ENCODE results near the gene FAF1. TPM values are rescaled to one million over a fixed set of nuclear protein-coding genes. Genes with fewer than 3 reads are reported as not detected.

FAF1 gene
- total RNA-seq = 48.7 and 71.0 TPM in 2 replicates

DNA sequence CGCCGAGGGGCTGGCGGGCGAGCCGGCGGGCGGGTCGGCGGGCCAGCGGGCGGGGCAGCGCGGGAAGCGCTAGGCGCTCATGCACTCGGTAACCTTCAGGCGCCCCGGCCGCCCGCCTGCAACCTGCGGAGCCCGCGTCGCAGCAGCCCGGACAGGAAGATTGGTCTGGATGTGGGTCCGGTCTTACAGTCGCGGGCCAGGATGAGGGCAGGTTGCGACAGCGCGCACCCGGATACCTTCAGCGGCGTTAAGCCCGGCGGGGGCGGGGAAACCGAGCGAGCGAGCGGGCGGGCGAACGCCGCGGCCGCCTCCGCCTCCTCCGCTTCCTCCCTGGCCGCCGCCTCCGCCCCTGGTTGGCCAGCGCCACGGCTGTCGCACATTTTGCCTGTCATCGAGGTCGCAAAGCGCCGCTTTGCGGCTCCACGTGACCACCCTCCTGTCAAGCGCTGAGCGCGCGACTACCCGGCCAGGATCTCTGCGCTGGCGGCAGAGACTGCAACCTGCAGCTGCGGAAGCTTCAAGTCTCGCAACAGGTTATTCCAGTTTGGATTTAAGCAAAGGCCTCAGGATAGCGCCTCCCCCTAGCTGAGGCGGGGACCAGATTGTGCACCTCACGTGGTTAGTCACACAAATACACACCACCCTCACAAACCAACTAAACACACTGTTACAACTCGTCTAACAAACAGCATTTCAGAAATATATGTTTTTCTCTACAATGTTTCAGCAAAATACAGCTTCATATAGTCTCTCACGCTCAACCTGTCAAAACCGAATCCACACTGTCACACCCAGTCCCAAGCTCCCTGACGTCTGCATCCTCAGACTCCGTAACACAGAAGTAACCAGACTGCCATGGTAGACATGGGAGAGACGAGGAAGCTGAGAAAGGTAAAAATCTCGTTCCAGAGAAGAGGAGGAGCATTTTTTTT, at the start of gene FAF1:
FAF1 (minus strand) TSS at position 355 of the 932 bp plus-strand sequence. CDS start 456 bp downstream, outside the sequence.

DNA sequence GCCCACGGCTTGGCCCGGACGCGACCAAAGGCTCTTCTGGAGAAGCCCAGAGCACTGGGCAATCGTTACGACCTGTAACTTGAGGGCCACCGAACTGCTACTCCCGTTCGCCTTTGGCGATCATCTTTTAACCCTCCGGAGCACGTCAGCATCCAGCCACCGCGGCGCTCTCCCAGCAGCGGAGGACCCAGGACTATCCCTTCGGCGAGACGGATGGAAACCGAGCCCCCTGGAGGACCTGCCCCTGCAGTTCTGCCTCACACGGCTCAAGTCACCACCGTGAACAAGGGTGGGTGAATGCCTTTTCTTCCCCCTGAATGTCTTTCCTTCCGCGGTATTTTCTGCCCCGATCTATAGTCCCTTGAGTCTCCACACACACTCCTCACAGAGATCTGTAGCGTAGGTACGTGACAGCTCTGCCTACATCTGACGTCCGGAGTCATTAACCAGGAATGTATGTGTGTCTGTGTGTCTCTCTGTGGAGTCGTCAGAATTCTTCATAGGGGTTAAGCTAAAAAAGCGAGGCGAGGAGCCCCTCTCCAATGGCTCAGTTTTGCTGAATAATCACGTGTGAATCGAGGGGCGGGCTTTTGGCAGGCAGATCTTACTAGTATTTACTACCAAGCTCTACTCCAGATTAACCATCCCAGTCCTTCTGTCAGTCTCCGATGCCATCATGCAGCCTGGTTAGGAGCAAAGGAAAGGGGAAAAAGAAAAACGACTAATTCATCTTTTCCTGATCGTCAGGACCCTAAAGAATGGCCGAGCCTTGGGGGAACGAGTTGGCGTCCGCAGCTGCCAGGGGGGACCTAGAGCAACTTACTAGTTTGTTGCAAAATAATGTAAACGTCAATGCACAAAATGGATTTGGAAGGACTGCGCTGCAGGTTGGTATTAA, 9.8 kb upstream of the FAF1 start, which contains the start of gene CDKN2C:
CDKN2C (plus strand) TSS at position 635 of the 898 bp plus-strand sequence; CDS start at position 759, 124 bp downstream.

DNA sequence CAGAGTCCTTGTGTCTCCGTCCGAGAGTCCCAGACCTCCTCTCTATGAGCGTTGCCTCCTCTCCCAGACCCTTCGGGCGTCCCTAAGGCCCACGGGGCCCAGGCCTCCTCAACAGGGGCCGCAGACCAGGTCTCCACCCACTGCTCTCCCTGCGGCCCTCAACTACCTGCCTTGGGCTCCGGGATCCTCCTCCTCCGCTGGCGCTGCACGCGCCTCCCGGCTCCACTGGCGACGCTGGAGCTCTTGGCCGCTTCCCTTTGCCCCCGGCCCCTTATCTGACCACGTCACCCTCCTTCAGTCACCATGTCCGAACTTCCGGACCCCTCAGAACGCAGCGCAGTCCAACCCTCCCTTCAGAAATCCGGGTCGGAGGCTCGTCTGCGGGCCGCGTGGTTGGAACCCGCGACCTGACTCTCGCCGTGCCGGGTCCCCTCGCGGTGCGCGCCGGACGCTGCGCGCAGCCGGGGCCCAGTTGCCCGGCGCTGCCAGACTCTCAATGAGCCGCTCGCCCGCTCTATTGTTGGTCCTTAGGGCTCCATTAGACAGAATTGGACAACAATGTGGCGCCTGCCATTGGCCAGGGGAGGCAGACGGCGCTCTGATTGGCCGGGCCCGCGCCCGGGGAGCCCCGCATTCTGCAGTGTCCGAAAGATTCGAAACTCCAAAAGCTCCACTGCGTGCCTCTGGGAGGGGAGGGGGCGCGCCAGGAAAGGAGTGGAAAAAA, 537.0 kb downstream of the FAF1 start, which contains the start of gene DMRTA2:
DMRTA2 (minus strand) TSS at position 498 of the 724 bp plus-strand sequence. CDS start 1,907 bp downstream, outside the sequence.

Other genes starting within 250 kb of the FAF1 start
- gene CDKN2C, start 10.0 kb upstream of the FAF1 start, total RNA-seq = 1.2 and 1.3 TPM in 2 replicates
- not detected in 2 replicates for gene C1orf185, start 142.0 kb upstream of the FAF1 start, total RNA-seq

All from tracheal epithelial cell (primary cell).